Activated naive CD8-positive, alpha-beta T cell (primary cell): ENCODE results near the gene LHFPL6.

ENCODE experiments used
- H3K27ac Mint-ChIP-seq: one replicate; pipeline ENCODE4 v1.8.0; 2021; ENCODE audit warnings: mixed read lengths
- H3K27me3 Mint-ChIP-seq: one replicate; pipeline ENCODE4 v1.8.0; 2021; ENCODE audit warnings: mixed read lengths
- H3K36me3 Mint-ChIP-seq: one replicate; pipeline ENCODE4 v1.8.0; 2021; ENCODE audit warnings: mixed read lengths
- H3K4me1 Mint-ChIP-seq: one replicate; pipeline ENCODE4 v1.8.0; 2021; ENCODE audit warnings: low read depth, mixed read lengths
- H3K4me3 Mint-ChIP-seq: one replicate; pipeline ENCODE4 v1.8.0; 2021; ENCODE audit warnings: mild to moderate bottlenecking, mixed read lengths
- H3K9me3 Mint-ChIP-seq: one replicate; pipeline ENCODE4 v1.8.0; 2021; ENCODE audit warnings: low read depth, mixed read lengths

LHFPL6 gene

GRCh38 chr13:39322836-39323585, 280.0 kb downstream of the LHFPL6 start:
- no peak overlapping the region for H3K27ac Mint-ChIP-seq
- no peak overlapping the region for H3K4me3 Mint-ChIP-seq
- no peaks in the 10 kb centered on the region for H3K36me3 Mint-ChIP-seq
- no peaks in the 10 kb centered on the region for H3K4me1 Mint-ChIP-seq
- H3K9me3 Mint-ChIP-seq: no peaks in the 10 kb centered on the region
- peaks cover 2% of the 10 kb centered on the region for H3K27me3 Mint-ChIP-seq

- Mint-ChIP-seq H3K27ac (no peak overlapping the region), H3K9me3 (no peaks in the 10 kb centered on the region), H3K4me1 (no peaks in the 10 kb centered on the region), H3K36me3 (no peaks in the 10 kb centered on the region), H3K27me3 (peaks cover 2% of the 10 kb centered on the region), H3K4me3 (no peak overlapping the region)
Measured at GRCh38 chr13:39321574-39321973, 281.4 kb downstream of the LHFPL6 start.

DNA sequence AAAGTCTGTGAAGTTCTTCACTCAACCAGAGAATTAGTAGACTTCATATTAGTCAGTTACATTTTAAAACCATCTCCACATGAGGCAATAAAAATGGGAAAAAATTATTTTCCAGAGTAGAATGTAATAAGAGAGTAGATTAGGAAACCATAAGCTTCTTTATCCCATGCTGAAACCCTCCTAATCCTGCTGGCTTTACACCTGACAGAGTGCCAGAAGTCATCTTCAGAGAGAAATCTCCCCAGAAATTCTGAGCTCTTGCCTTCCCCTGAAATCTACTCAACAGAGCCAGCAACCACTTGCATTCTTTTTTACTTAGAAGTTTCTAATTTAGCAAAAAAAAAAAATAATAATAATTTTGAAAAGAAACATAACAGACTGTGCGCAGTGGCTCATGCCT, 284.8 kb downstream of the LHFPL6 start:
- Mint-ChIP-seq H3K4me1 (no peaks in the 10 kb centered on the region), H3K9me3 (no peaks in the 10 kb centered on the region), H3K4me3 (no peak overlapping the region), H3K27ac (no peak overlapping the region), H3K36me3 (no peaks in the 10 kb centered on the region), H3K27me3 (peaks cover 2% of the 10 kb centered on the region)

DNA sequence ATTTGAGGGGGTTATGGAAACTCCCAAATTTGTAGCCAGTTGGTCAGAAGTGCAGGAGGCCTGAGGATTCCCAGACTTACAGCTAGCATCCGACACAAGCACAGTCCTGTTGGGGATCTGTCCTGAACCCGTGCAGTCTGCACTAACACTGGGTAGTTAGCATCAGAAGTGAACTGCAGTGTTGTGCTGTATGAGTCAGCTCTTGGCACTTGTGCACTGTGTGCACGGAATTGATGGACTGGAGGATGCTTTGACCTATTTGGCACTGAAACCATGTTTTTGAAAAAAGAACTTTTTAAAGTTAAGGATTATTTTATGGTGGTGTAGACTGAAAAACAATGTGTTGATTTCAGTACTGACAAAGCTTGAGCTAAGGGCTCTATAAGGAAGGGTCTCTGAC, 285.7 kb downstream of the LHFPL6 start:
- no peaks in the 10 kb centered on the region for H3K4me1 Mint-ChIP-seq
- H3K9me3 Mint-ChIP-seq: no peaks in the 10 kb centered on the region
- no peak overlapping the region for H3K4me3 Mint-ChIP-seq
- no peaks in the 10 kb centered on the region for H3K36me3 Mint-ChIP-seq
- H3K27me3 Mint-ChIP-seq: peaks cover 2% of the 10 kb centered on the region
- H3K27ac Mint-ChIP-seq: no peak overlapping the region

- Mint-ChIP-seq H3K9me3 (no peaks in the 10 kb centered on the region), H3K27me3 (peaks cover 2% of the 10 kb centered on the region), H3K4me3 (no peak overlapping the region), H3K27ac (no peak overlapping the region), H3K36me3 (no peaks in the 10 kb centered on the region), H3K4me1 (no peaks in the 10 kb centered on the region)
Measured at GRCh38 chr13:39315796-39316195, 287.2 kb downstream of the LHFPL6 start.

GRCh38 chr13:39313721-39314120, 289.3 kb downstream of the LHFPL6 start:
- no peaks in the 10 kb centered on the region for H3K36me3 Mint-ChIP-seq
- no peaks in the 10 kb centered on the region for H3K9me3 Mint-ChIP-seq
- no peak overlapping the region for H3K27ac Mint-ChIP-seq
- no peaks in the 10 kb centered on the region for H3K4me1 Mint-ChIP-seq
- H3K4me3 Mint-ChIP-seq: no peak overlapping the region
- H3K27me3 Mint-ChIP-seq: peaks cover 2% of the 10 kb centered on the region

- Mint-ChIP-seq H3K27ac (no peak overlapping the region), H3K4me1 (no peaks in the 10 kb centered on the region), H3K27me3 (peaks cover 2% of the 10 kb centered on the region), H3K4me3 (no peak overlapping the region), H3K36me3 (no peaks in the 10 kb centered on the region), H3K9me3 (no peaks in the 10 kb centered on the region)
Measured at GRCh38 chr13:39312596-39312995, 290.4 kb downstream of the LHFPL6 start.

GRCh38 chr13:39311619-39312018, 291.4 kb downstream of the LHFPL6 start:
- Mint-ChIP-seq H3K27ac (no peak overlapping the region), H3K36me3 (no peaks in the 10 kb centered on the region), H3K4me1 (no peaks in the 10 kb centered on the region), H3K4me3 (no peak overlapping the region), H3K9me3 (no peaks in the 10 kb centered on the region), H3K27me3 (peaks cover 5% of the 10 kb centered on the region)

- H3K36me3 Mint-ChIP-seq: no peaks in the 10 kb centered on the region
- no peak overlapping the region for H3K27ac Mint-ChIP-seq
- H3K9me3 Mint-ChIP-seq: no peaks in the 10 kb centered on the region
- H3K4me1 Mint-ChIP-seq: no peaks in the 10 kb centered on the region
- no peak overlapping the region for H3K4me3 Mint-ChIP-seq
- peaks cover 6% of the 10 kb centered on the region for H3K27me3 Mint-ChIP-seq
Measured at GRCh38 chr13:39310961-39311360, 292.0 kb downstream of the LHFPL6 start.

DNA sequence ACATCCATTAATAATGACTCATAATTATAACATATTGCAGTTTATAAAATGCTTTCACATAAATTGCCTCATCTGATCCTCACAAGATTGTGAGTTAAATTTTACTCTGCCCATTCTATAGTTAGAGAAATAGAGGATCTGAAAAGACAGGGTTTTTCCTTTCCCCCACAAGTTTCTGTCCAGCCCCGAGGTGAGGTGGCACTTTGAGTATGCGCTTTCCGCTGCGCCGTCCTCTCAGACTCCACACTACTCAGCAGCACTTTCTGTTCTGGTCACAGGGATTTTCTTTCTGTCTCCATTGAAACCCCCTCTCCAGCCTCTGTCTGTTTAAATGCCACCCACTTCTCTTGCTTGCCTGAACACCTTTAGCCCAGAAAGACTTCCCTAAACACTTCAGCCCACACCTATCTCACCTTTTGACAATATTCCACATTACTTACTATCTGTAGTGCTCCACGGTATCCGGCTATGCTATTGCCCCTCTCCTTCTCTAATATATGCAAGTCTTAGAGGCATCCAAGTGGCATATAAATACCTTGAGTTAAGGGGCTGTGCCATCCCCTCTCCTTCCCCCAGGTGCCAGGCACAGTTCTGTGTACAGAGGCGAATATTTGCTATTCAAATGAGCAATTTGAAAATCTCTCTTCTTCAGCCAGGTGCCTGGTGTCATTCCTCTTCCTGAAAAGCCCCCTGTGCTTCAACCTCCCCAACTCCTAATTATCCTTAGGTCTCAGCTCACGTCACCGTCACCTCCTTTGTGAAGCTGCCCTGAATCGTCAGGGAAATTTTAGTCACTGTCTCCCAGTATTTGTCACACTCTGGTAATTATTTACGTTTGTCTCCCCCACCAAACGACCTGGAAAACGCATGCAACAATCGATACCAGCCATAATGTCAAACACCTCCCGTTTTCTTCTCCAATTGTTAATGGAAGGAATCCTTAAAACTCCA, 296.1 kb downstream of the LHFPL6 start:
- Mint-ChIP-seq H3K4me3 (no peak overlapping the region), H3K36me3 (no peaks in the 10 kb centered on the region), H3K9me3 (no peaks in the 10 kb centered on the region), H3K4me1 (no peaks in the 10 kb centered on the region), H3K27me3 (peaks cover 6% of the 10 kb centered on the region), H3K27ac (peak overlapping the region; percentile 31)

DNA sequence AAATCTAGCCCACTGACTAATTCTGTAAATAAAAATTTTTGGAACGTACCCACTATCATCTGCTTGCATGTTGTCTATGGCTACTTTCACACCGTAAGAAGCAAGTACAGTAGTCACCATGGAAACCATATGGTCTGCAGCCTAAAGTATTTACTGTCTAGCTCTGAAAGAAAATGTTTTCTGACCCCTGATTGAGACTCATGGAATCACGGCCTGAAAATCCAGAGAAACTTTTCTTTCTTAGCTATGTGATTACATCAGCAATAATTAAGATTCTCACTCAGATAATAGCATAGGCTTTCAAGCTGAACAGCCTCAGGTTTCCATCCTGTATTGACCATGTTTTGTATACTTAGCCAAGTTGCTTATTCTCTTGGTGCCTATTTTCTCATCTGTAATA, 300.2 kb downstream of the LHFPL6 start:
- peaks cover 4% of the 10 kb centered on the region for H3K27me3 Mint-ChIP-seq
- no peaks in the 10 kb centered on the region for H3K4me1 Mint-ChIP-seq
- H3K9me3 Mint-ChIP-seq: no peaks in the 10 kb centered on the region
- H3K4me3 Mint-ChIP-seq: no peak overlapping the region
- no peak overlapping the region for H3K27ac Mint-ChIP-seq
- no peaks in the 10 kb centered on the region for H3K36me3 Mint-ChIP-seq

DNA sequence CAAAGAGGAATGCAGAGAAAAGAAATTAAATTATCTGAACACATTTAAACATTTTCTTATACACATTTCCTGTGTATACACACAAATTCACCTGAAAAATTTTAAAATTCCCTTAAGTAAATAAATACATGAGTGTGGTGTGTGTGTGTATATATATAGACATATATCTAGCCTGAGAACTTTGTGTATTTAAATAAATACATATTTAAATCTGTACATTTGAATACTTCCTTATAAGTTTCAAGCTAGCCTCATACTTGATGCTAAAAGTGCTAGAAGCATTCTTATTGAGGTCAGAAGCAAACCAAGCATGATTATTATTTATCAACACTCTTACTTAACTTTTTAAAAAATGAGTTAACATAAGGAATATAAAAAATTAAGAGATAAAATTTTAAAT, 304.0 kb downstream of the LHFPL6 start:
- H3K4me1 Mint-ChIP-seq: no peaks in the 10 kb centered on the region
- no peaks in the 10 kb centered on the region for H3K36me3 Mint-ChIP-seq
- H3K27me3 Mint-ChIP-seq: peaks cover 3% of the 10 kb centered on the region
- H3K9me3 Mint-ChIP-seq: peaks cover 3% of the 10 kb centered on the region
- no peak overlapping the region for H3K27ac Mint-ChIP-seq
- no peak overlapping the region for H3K4me3 Mint-ChIP-seq

DNA sequence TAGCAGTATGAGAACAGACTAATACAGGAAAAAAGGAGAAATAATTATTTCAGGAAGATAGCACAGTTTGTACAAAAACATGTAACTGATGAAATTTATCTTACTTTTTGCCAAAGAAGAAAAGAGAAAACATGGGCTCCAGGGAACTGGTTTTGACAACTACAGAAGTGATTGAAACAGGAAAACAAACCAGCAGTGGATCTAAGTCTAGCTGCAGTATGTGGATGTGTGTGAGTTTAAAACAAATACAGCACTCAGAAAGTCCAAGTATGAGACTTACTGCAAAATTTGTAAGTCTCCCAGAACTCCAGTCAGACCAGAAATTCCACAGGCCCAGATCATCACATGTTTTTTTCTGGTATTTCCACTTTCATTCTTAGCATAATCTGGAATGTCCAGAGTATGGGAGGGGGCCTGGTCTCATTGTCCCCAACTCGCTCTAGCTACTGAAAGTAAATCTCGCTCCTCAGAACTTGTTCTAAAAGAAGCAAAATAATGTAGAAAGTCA, 305.3 kb downstream of the LHFPL6 start:
- Mint-ChIP-seq H3K4me3 (no peak overlapping the region), H3K4me1 (no peaks in the 10 kb centered on the region), H3K27me3 (peaks cover 3% of the 10 kb centered on the region), H3K9me3 (peaks cover 3% of the 10 kb centered on the region), H3K27ac (no peak overlapping the region), H3K36me3 (no peaks in the 10 kb centered on the region)

GRCh38 chr13:39297023-39297422, 306.0 kb downstream of the LHFPL6 start:
- H3K36me3 Mint-ChIP-seq: no peaks in the 10 kb centered on the region
- no peak overlapping the region for H3K27ac Mint-ChIP-seq
- H3K4me1 Mint-ChIP-seq: no peaks in the 10 kb centered on the region
- peaks cover 3% of the 10 kb centered on the region for H3K27me3 Mint-ChIP-seq
- no peak overlapping the region for H3K4me3 Mint-ChIP-seq
- peaks cover 3% of the 10 kb centered on the region for H3K9me3 Mint-ChIP-seq

DNA sequence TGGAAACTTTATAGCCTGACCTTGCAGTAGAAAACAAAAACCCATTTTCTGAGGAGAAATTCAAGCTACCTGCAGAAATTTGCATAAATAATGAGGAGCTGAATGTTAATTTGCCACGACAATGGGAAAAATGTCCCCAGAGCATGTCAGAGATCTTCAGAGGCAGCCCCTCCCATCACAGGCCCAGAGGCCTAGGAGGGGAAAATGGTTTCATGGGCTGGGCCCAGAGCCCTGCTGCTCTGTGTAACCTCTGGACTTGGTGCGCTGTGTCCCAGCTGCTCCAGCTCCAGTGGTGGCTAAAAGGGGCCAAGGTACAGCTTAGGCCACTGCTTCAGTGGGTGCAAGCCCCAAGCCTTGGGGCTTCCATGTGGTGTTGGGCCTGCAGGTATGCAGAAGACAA, 306.8 kb downstream of the LHFPL6 start:
- Mint-ChIP-seq H3K4me3 (no peak overlapping the region), H3K36me3 (no peaks in the 10 kb centered on the region)

More for the DNA sequence above, 306.8 kb downstream of the LHFPL6 start:
- H3K4me1 Mint-ChIP-seq: no peaks in the 10 kb centered on the region
- H3K27me3 Mint-ChIP-seq: peaks cover 3% of the 10 kb centered on the region
- H3K27ac Mint-ChIP-seq: no peak overlapping the region
- H3K9me3 Mint-ChIP-seq: peaks cover 3% of the 10 kb centered on the region
